IMR-90 (cell line): ENCODE results near the gene SCFD2. TPM values are rescaled to one million over a fixed set of nuclear protein-coding genes. Genes with fewer than 3 reads are reported as not detected.
"Not testable (repeated sequence)": the region's sequence is repeated elsewhere in the genome, so short reads cannot be mapped to it uniquely, and the experiment has no call there.

Experiments used
- ATAC-seq: fragments of 200-7000 bp; cut with Tn5 transposase; 2 replicates; pipeline ENCODE4 v1.9.1; 2020; ENCODE audit warnings: low read depth, mild to moderate bottlenecking, moderate library complexity
- BruUV-seq: library from RNA; stranded (reverse); fragments of 400-500 nt; replicated peaks from 2 replicates; lab custom pipeline; 2021; lab: Mats Ljungman, UMichigan
- CTCF ChIA-PET: fragments of 300-600 bp; formaldehyde crosslinking; extraction: SDS; loops from one replicate; lab custom pipeline; 2021; ENCODE audit warnings: antibody characterized with exemption; lab: Yijun Ruan, JAX
- POLR2A ChIA-PET: fragments of 300-600 bp; sonication (Branson Sonifier 250); formaldehyde crosslinking; loops from one replicate; lab custom pipeline; 2022; ENCODE audit warnings: antibody characterized with exemption; ENCODE audit not compliant: unreplicated experiment; lab: Charles Lee
- DNase-seq: peaks from one replicate; pipeline ENCODE4 v3.0.0; 2013
- H2AFZ ChIP-seq: replicated peaks from 2 replicates; pipeline ENCODE3; 2013; ENCODE audit warnings: low read length, mild to moderate bottlenecking; ENCODE audit not compliant: poor library complexity
- H2AK5ac ChIP-seq: 2 replicates; pipeline ENCODE4 v1.6.1; 2013; ENCODE audit warnings: low read depth, low read length, inconsistent platforms
- H2AK9ac ChIP-seq: replicated peaks from 2 replicates; pipeline ENCODE3; 2013; ENCODE audit warnings: mild to moderate bottlenecking, low read depth, low read length, moderate library complexity; ENCODE audit not compliant: poor library complexity
- H2BK120ac ChIP-seq: 2 replicates; pipeline ENCODE4 v1.6.1; 2013; ENCODE audit warnings: low read depth, low read length, inconsistent platforms
- H2BK15ac ChIP-seq: 3 replicates; pipeline ENCODE4 v1.6.1; 2013; ENCODE audit warnings: low read depth, low read length, inconsistent platforms
- H2BK20ac ChIP-seq: 2 replicates; pipeline ENCODE4 v1.6.1; 2013; ENCODE audit warnings: low read depth, mild to moderate bottlenecking, inconsistent platforms, low read length, moderate library complexity
- H2BK5ac ChIP-seq: 2 replicates; pipeline ENCODE4 v1.6.1; 2013; ENCODE audit warnings: mild to moderate bottlenecking, low read depth, low read length, inconsistent platforms; ENCODE audit not compliant: poor library complexity, severe bottlenecking
- H3K14ac ChIP-seq: replicated peaks from 2 replicates; pipeline ENCODE4 v1.6.1; 2013; ENCODE audit warnings: low read depth, low read length, inconsistent platforms
- H3K18ac ChIP-seq: 2 replicates; pipeline ENCODE4 v1.6.1; 2013; ENCODE audit warnings: low read depth, low read length, control low read depth
- H3K23ac ChIP-seq: 2 replicates; pipeline ENCODE4 v1.6.1; 2013; ENCODE audit warnings: low read depth, low read length, inconsistent platforms
- H3K27ac ChIP-seq: 2 replicates; pipeline ENCODE4 v1.5.1; 2013; ENCODE audit warnings: mild to moderate bottlenecking, control low read depth, low read length; ENCODE audit not compliant: insufficient read depth
- H3K27me3 ChIP-seq: 2 replicates; pipeline ENCODE4 v1.6.1; 2013; ENCODE audit warnings: low read length; ENCODE audit not compliant: control insufficient read depth, insufficient read depth
- H3K36me3 ChIP-seq: 2 replicates; pipeline ENCODE4 v1.6.1; 2013; ENCODE audit warnings: low read length, mixed read lengths; ENCODE audit not compliant: control insufficient read depth, insufficient read depth
- H3K4ac ChIP-seq: 2 replicates; pipeline ENCODE4 v1.6.1; 2013; ENCODE audit warnings: low read depth, low read length, inconsistent platforms
- H3K4me1 ChIP-seq: 2 replicates; pipeline ENCODE4 v1.6.1; 2013; ENCODE audit warnings: low read length, mixed read lengths; ENCODE audit not compliant: control insufficient read depth, insufficient read depth
- H3K4me2 ChIP-seq: 2 replicates; pipeline ENCODE4 v1.6.1; 2013; ENCODE audit warnings: low read depth, mild to moderate bottlenecking, control low read depth, low read length, moderate library complexity
- H3K4me3 ChIP-seq: 2 replicates; pipeline ENCODE4 v1.5.1; 2013; ENCODE audit warnings: low read depth, mild to moderate bottlenecking, control low read depth, low read length, moderate library complexity; ENCODE audit not compliant: insufficient read depth
- H3K56ac ChIP-seq: 2 replicates; pipeline ENCODE4 v1.6.1; 2013; ENCODE audit warnings: low read length, inconsistent platforms; ENCODE audit not compliant: insufficient read depth; ENCODE audit errors: extremely low read depth
- H3K79me1 ChIP-seq, 2 experiments: 2 replicates each; pipeline ENCODE4 v1.6.1; 2013; ENCODE audit warnings: low read length in 2 of 2, inconsistent platforms in 1 of 2, low read depth in 1 of 2
- H3K9ac ChIP-seq: 2 replicates; pipeline ENCODE4 v1.6.1; 2013; ENCODE audit warnings: low read depth, low read length, control low read depth
- H3K9me1 ChIP-seq: 2 replicates; pipeline ENCODE4 v1.6.1; 2013; ENCODE audit warnings: low read length, inconsistent platforms; ENCODE audit not compliant: insufficient read depth
- H3K9me3 ChIP-seq: 2 replicates; pipeline ENCODE4 v1.6.1; 2013; ENCODE audit warnings: low read length; ENCODE audit not compliant: control insufficient read depth, insufficient read depth
- H4K20me1 ChIP-seq: 2 replicates; pipeline ENCODE4 v1.6.1; 2013; ENCODE audit warnings: low read length, inconsistent platforms; ENCODE audit not compliant: insufficient read depth
- H4K5ac ChIP-seq: 2 replicates; pipeline ENCODE4 v1.6.1; 2013; ENCODE audit warnings: mild to moderate bottlenecking, low read depth, low read length, control low read depth
- H4K8ac ChIP-seq, 2 experiments: 2 replicates each; pipeline ENCODE4 v1.6.1; 2013; ENCODE audit warnings: low read depth in 2 of 2, low read length in 2 of 2, control low read depth in 1 of 2, inconsistent platforms in 1 of 2
- H4K91ac ChIP-seq: 2 replicates; pipeline ENCODE4 v1.6.1; 2013; ENCODE audit warnings: low read depth, low read length, inconsistent platforms; ENCODE audit not compliant: insufficient read depth
- WGBS, 2 experiments: methylation state at CpG; one replicate each; pipeline versions ENCODE4 v1.1.5 to v1.1.7; 2013; ENCODE audit warnings: missing lambda C conversion rate in 2 of 2; ENCODE audit not compliant: insufficient read length in 1 of 2; ENCODE audit errors: extremely low coverage in 2 of 2; 5-methylcytosine and 5-hydroxymethylcytosine counted together
- dilution Hi-C: fragments of 300-500 bp; cut with HindIII; formaldehyde crosslinking; loops from one replicate; pipeline ENCODE4 v1.14.3; 2018; ENCODE audit warnings: low sequenced_read_pairs; ENCODE audit not compliant: unreplicated experiment
- in situ Hi-C: fragments of 300-500 bp; cut with MboI; formaldehyde crosslinking; loops from 3 replicates; pipeline ENCODE4 v1.14.3; 2019; ENCODE audit warnings: low sequenced_read_pairs, inconsistent platforms, mixed read lengths
- intact Hi-C: fragments of 100-400 bp; cut with micrococcal nuclease; formaldehyde crosslinking; loops from 2 replicates; pipeline ENCODE4 v1.10.0; 2022
- polyA plus RNA-seq, 3 experiments: library from polyadenylated mRNA; depleted of rRNA; stranded (reverse); fragments of >200 nt; gene quantifications; 2 replicates each; pipeline ENCODE4 v1.2.3, GENCODE V29; 2012; ENCODE audit warnings: low replicate concordance in 1 of 3
- total RNA-seq: library from RNA; depleted of rRNA; stranded (reverse); fragments of >200 nt; gene quantifications from 2 replicates; pipeline ENCODE4 v1.2.3, GENCODE V29; 2012

The SCFD2 gene
- total and polyA plus RNA-seq, 2 of the 4 experiments (the other 2 are of a cell fraction): 18.9 to 62.4 TPM

DNA sequence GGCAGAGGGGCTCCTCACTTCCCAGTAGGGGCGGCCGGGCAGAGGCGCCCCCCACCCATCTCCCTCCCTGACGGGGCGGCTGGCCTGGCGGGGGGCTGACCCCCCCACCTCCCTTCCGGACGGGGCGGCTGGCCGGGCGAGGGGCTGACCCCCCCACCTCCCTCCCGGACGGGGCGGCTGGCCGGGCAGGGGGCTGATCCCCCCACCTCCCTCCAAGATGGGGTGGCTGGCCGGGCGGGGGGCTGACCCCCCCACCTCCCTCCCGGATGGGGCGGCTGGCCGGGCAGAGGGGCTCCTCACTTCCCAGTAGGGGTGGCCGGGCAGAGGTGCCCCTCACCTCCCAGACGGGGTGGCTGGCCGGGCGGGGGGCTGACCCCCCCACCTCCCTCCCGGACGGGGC, 128.1 kb downstream of the SCFD2 start:
- H3K27me3 ChIP-seq, H4K5ac ChIP-seq, H3K56ac ChIP-seq, H4K8ac ChIP-seq, H3K36me3 ChIP-seq, CTCF ChIA-PET, H3K27ac ChIP-seq, H3K18ac ChIP-seq, H2BK20ac ChIP-seq, POLR2A ChIA-PET, in situ Hi-C loops, intact Hi-C loops, dilution Hi-C loops, H2BK120ac ChIP-seq, H3K4ac ChIP-seq, H3K9ac ChIP-seq, H3K4me2 ChIP-seq, H2AK9ac ChIP-seq, H3K23ac ChIP-seq, BruUV-seq, H3K14ac ChIP-seq, H2BK15ac ChIP-seq, H3K9me3 ChIP-seq, H2BK5ac ChIP-seq, H2AK5ac ChIP-seq, ATAC-seq, H4K20me1 ChIP-seq, H3K4me1 ChIP-seq, H4K91ac ChIP-seq, H3K4me3 ChIP-seq, H2AFZ ChIP-seq, DNase-seq: not testable (repeated sequence)
- peaks cover 17% of the 10 kb centered on the region for H3K9me1 ChIP-seq
- peaks cover 12 to 24% of the 10 kb centered on the region in 2 experiments for H3K79me1 ChIP-seq
- no CpG with 5 or more reads among the region's 26 CpGs for WGBS, 2 experiments

- CTCF ChIA-PET: interaction anchor here (0.7 kb wide), 1 partner anchor 782 kb away, joined by 7 read pairs; no protein-coding TSS in a partner anchor
- H3K4me1 ChIP-seq, H2BK5ac ChIP-seq, H3K4ac ChIP-seq, H4K8ac ChIP-seq, intact Hi-C loops, H3K4me3 ChIP-seq, H3K23ac ChIP-seq, H3K4me2 ChIP-seq, H2AFZ ChIP-seq, H2AK9ac ChIP-seq, H4K20me1 ChIP-seq, H3K9ac ChIP-seq, ATAC-seq, H3K14ac ChIP-seq, H3K36me3 ChIP-seq, H3K56ac ChIP-seq, H2BK15ac ChIP-seq, H2BK120ac ChIP-seq, H3K18ac ChIP-seq, dilution Hi-C loops, H4K91ac ChIP-seq, H2BK20ac ChIP-seq, in situ Hi-C loops, H3K27ac ChIP-seq, DNase-seq, POLR2A ChIA-PET, H4K5ac ChIP-seq, H2AK5ac ChIP-seq, H3K27me3 ChIP-seq, H3K9me3 ChIP-seq, BruUV-seq: not testable (repeated sequence)
- peaks cover 12% of the 10 kb centered on the region for H3K9me1 ChIP-seq
- no CpG with 5 or more reads among the region's 2 CpGs for WGBS, 2 experiments
- H3K79me1 ChIP-seq: peaks cover 4 to 15% of the 10 kb centered on the region in 2 experiments; a peak in 3 of 4 replicates
Observed at GRCh38 chr4:53236624-53237023, 129.2 kb downstream of the SCFD2 start.
